Measurements from ENCODE around the gene TPK1. TPM values are rescaled to one million over a fixed set of nuclear protein-coding genes. Genes with fewer than 3 reads are reported as not detected.
A peak's percentile ranks its signal among the peaks of the same experiment; 100 is the strongest.

TPK1 gene
- total RNA-seq, 3 donors from 2014 or later = 11.4 to 14.2 (median 13.3) TPM

DNA sequence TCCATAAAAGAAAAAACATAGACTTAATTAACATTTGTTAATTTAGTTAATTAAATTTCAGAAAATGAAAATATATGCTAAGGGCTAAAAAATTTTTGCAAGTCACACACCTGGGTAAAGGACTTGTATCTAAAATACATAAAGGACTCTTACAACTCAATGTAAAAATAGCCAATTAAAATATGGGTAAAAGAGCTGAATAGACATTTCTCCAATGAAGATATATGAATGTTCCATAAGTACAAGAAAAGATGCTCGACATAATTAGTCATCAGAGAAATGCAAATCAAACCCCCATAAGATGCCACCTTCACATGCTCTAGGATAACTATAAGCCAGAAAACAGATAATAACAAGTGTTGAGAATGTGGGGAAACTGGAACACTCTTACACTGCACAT lies 288.0 kb downstream of the TPK1 start:
- H3K9me3 ChIP-seq = no peaks in the 10 kb centered on the region
- H3K4me3 ChIP-seq = no peak overlapping the region
- DNase-seq (no peak), ATAC-seq (no peak)
- H3K4me1 ChIP-seq (ENCODE audit: low read depth) = no peaks in the 10 kb centered on the region
- TF ChIP-seq, protein P1, sequence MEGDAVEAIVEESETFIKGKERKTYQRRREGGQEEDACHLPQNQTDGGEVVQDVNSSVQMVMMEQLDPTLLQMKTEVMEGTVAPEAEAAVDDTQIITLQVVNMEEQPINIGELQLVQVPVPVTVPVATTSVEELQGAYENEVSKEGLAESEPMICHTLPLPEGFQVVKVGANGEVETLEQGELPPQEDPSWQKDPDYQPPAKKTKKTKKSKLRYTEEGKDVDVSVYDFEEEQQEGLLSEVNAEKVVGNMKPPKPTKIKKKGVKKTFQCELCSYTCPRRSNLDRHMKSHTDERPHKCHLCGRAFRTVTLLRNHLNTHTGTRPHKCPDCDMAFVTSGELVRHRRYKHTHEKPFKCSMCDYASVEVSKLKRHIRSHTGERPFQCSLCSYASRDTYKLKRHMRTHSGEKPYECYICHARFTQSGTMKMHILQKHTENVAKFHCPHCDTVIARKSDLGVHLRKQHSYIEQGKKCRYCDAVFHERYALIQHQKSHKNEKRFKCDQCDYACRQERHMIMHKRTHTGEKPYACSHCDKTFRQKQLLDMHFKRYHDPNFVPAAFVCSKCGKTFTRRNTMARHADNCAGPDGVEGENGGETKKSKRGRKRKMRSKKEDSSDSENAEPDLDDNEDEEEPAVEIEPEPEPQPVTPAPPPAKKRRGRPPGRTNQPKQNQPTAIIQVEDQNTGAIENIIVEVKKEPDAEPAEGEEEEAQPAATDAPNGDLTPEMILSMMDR (IDR thresholded peaks at IDR 0.05) = no peak
- no peaks in the 10 kb centered on the region for H3K36me3 ChIP-seq (ENCODE audit: low read depth)
- intact Hi-C loops (cut with DNase I, micrococcal nuclease) = no loop called here

DNA sequence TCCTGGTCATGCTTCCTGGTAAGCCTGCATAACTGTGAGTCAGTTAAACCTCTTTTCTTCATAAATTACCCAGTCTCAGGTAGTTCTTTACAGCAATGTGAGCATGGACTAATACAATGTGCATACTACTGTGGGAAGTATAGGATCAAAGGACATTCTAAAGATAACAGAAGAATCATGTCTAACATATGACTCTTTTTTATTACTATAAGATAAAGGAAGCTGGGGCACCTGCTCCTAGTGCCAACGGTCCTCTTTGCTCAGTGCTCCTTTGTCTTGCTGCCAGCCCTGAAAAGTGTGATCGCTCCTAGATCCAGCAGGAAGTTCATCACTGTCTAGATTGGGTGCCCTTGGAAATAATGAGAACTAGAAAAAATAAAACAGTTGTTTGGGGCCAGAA lies 289.1 kb downstream of the TPK1 start:
- intact Hi-C loops (cut with DNase I, micrococcal nuclease) = no loop called here
- Histone ChIP-seq H3K4me3 (no peak overlapping the region), H3K36me3 (ENCODE audit: low read depth) (no peaks in the 10 kb centered on the region), H3K9me3 (no peaks in the 10 kb centered on the region), H3K4me1 (ENCODE audit: low read depth) (no peaks in the 10 kb centered on the region)
- peak; percentile 68 for ATAC-seq
- TF ChIP-seq, protein P1 (IDR thresholded peaks at IDR 0.05) = no peak
- peak in 1 of 3 donors; percentile 8 for DNase-seq

- Histone ChIP-seq H3K4me1 (ENCODE audit: low read depth) (no peaks in the 10 kb centered on the region), H3K9me3 (no peaks in the 10 kb centered on the region), H3K4me3 (no peak overlapping the region), H3K36me3 (ENCODE audit: low read depth) (no peaks in the 10 kb centered on the region)
- TF ChIP-seq, protein P1 (IDR thresholded peaks at IDR 0.05) = no peak
- ATAC-seq (no peak), DNase-seq (no peak)
- intact Hi-C loops (cut with DNase I, micrococcal nuclease) = no loop called here
Measured at GRCh38 chr7:144545330-144545729, 290.5 kb downstream of the TPK1 start.

- Histone ChIP-seq H3K4me3 (no peak overlapping the region), H3K9me3 (peaks cover 4% of the 10 kb centered on the region), H3K4me1 (ENCODE audit: low read depth) (no peaks in the 10 kb centered on the region), H3K36me3 (ENCODE audit: low read depth) (no peaks in the 10 kb centered on the region)
- TF ChIP-seq, protein P1 (IDR thresholded peaks at IDR 0.05) = no peak
- intact Hi-C loops (cut with DNase I, micrococcal nuclease) = no loop called here
- ATAC-seq (no peak), DNase-seq (no peak)
Measured at GRCh38 chr7:144534655-144535395, 301.0 kb downstream of the TPK1 start.

DNA sequence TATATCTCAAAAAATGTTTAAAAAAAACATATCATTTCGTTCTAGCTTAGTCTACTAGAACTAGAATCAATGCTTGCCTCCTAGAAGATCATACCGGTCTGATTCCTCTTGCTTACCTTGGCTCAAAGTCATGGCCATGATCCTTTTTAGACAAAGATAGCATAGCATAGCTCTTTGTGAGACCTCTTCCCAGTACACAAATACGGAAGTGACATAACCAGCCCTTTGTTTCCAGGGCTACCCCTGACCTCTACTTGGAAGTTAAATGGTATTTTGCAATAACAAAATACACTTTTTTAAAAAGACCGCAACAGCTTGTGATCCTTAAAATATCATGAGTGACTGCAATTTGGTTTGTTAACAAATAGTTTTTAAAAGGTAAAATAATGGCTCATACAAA lies 301.7 kb downstream of the TPK1 start:
- H3K4me1 ChIP-seq (ENCODE audit: low read depth) = no peaks in the 10 kb centered on the region
- ATAC-seq = no peak
- intact Hi-C loops (cut with DNase I, micrococcal nuclease) = no loop called here

More for the DNA sequence above, 301.7 kb downstream of the TPK1 start:
- Histone ChIP-seq H3K36me3 (ENCODE audit: low read depth) (no peaks in the 10 kb centered on the region), H3K9me3 (peaks cover 4% of the 10 kb centered on the region), H3K4me3 (no peak overlapping the region)
- TF ChIP-seq, protein P1 (IDR thresholded peaks at IDR 0.05) = no peak
- no peak for DNase-seq
